HEK293 (cell line): ENCODE data around the gene BLOC1S2.
A peak's percentile ranks its signal among the peaks of the same experiment; 100 is the strongest.

Source experiments
- CTCF ChIA-PET: fragments of 350-600 bp; formaldehyde crosslinking; extraction: SDS; loops from one replicate; lab custom pipeline; 2021; ENCODE audit warnings: antibody characterized with exemption; lab: Yijun Ruan, JAX
- POLR2A ChIA-PET: fragments of 300-600 bp; formaldehyde crosslinking; extraction: SDS; loops from one replicate; lab custom pipeline; 2020; ENCODE audit warnings: antibody characterized with exemption, inconsistent platforms; lab: Yijun Ruan, JAX
- H3K27ac ChIP-seq: fragments of 200-500 bp; sonication (Bioruptor generic); 2 replicates; pipeline ENCODE4 v1.5.1; 2014; ENCODE audit warnings: low read depth, low read length, control low read depth, inconsistent platforms; ENCODE audit errors: extremely low read depth
- H3K36me3 ChIP-seq, 2 experiments: fragments of 200-500 bp in 1 of 2; sonication (Bioruptor generic) in 1 of 2; 1 replicate in 1 of 2; 2 replicates in 1 of 2; pipeline ENCODE4 v1.5.1; 2014 to 2017; ENCODE audit warnings: inconsistent platforms in 2 of 2, low read length in 2 of 2; ENCODE audit not compliant: control insufficient read depth in 2 of 2, insufficient read depth in 1 of 2
- H3K4me1 ChIP-seq: fragments of 200-500 bp; sonication (Bioruptor generic); 2 replicates; pipeline ENCODE4 v1.5.1; 2014; ENCODE audit warnings: mild to moderate bottlenecking, low read length, inconsistent platforms; ENCODE audit not compliant: control insufficient read depth, insufficient read depth
- H3K4me3 ChIP-seq: 2 replicates; pipeline ENCODE4 v1.5.1; 2011; ENCODE audit warnings: low read depth, mild to moderate bottlenecking, control low read depth, low read length, moderate library complexity
- H3K9me3 ChIP-seq: fragments of 200-500 bp; sonication (Bioruptor generic); 2 replicates; pipeline ENCODE4 v1.5.1; 2014; ENCODE audit warnings: low read depth, low read length, inconsistent platforms; ENCODE audit not compliant: control insufficient read depth, insufficient read depth
- HOXA7 ChIP-seq: sonication (generic); formaldehyde crosslinking; IDR thresholded peaks from 2 replicates; pipeline ENCODE4 v1.8.1; 2022; ENCODE audit warnings: missing genetic modification reagents, borderline replicate concordance
- HOXD13 ChIP-seq: sonication (generic); formaldehyde crosslinking; IDR thresholded peaks from 2 replicates; pipeline ENCODE4 v1.8.0; 2022; ENCODE audit warnings: missing genetic modification reagents, borderline replicate concordance
- MYNN ChIP-seq: fragments of 450-650 bp; formaldehyde crosslinking; IDR thresholded peaks from 2 replicates; pipeline ENCODE4 v1.5.1; 2016; ENCODE audit warnings: missing biosample characterization, missing genetic modification characterization, borderline replicate concordance
- PRDM1 ChIP-seq: fragments of 450-650 bp; formaldehyde crosslinking; IDR thresholded peaks from 2 replicates; pipeline ENCODE4; 2016; ENCODE audit warnings: missing biosample characterization, missing genetic modification characterization
- REST ChIP-seq: fragments of 450-650 bp; formaldehyde crosslinking; IDR thresholded peaks from 2 replicates; pipeline ENCODE4 v1.5.1; 2016; ENCODE audit warnings: missing biosample characterization, missing genetic modification characterization
- SALL2 ChIP-seq: fragments of 450-650 bp; formaldehyde crosslinking; IDR thresholded peaks from 2 replicates; pipeline ENCODE4 v1.5.0; 2017; ENCODE audit warnings: missing biosample characterization, mild to moderate bottlenecking, missing genetic modification characterization, borderline replicate concordance
- ZBTB17 ChIP-seq: fragments of 450-650 bp; formaldehyde crosslinking; IDR thresholded peaks from 2 replicates; pipeline ENCODE4 v1.5.1; 2016; ENCODE audit warnings: missing biosample characterization, missing genetic modification characterization
- ZBTB20 ChIP-seq: fragments of 450-650 bp; formaldehyde crosslinking; IDR thresholded peaks from 2 replicates; pipeline ENCODE4 v1.5.1; 2016; ENCODE audit warnings: missing biosample characterization, missing genetic modification characterization
- ZFHX2 ChIP-seq: fragments of 450-650 bp; formaldehyde crosslinking; conservative IDR thresholded peaks from 2 replicates; pipeline ENCODE4 v1.5.1; 2016; ENCODE audit warnings: missing biosample characterization, missing genetic modification characterization
- ZIC2 ChIP-seq: fragments of 450-650 bp; formaldehyde crosslinking; IDR thresholded peaks from 2 replicates; pipeline ENCODE4 v1.5.1; 2016; ENCODE audit warnings: missing biosample characterization, missing genetic modification characterization
- ZNF112 ChIP-seq: fragments of 450-650 bp; formaldehyde crosslinking; IDR thresholded peaks from 2 replicates; pipeline ENCODE4 v1.5.0; 2017; ENCODE audit warnings: missing biosample characterization, missing genetic modification characterization
- ZNF132 ChIP-seq: fragments of 450-650 bp; formaldehyde crosslinking; IDR thresholded peaks from 2 replicates; pipeline ENCODE4 v1.5.1; 2017; ENCODE audit warnings: missing biosample characterization, missing genetic modification characterization, borderline replicate concordance
- ZNF169 ChIP-seq: fragments of 450-650 bp; formaldehyde crosslinking; IDR thresholded peaks from 2 replicates; pipeline ENCODE4 v1.5.1; 2016; ENCODE audit warnings: missing biosample characterization, missing genetic modification characterization
- ZNF239 ChIP-seq: fragments of 450-650 bp; formaldehyde crosslinking; IDR thresholded peaks from 2 replicates; pipeline ENCODE4 v1.5.1; 2016; ENCODE audit warnings: missing biosample characterization, missing genetic modification characterization
- ZNF274 ChIP-seq, 2 experiments: fragments of 200-500 bp in 1 of 2; fragments of 450-650 bp in 1 of 2; sonication (Bioruptor generic) in 1 of 2; formaldehyde crosslinking in 1 of 2; IDR thresholded peaks; 2 replicates each; pipeline versions ENCODE4 v1.5.1 to v1.6.1; 2014 to 2016; ENCODE audit warnings: borderline replicate concordance in 1 of 2, inconsistent platforms in 1 of 2, low read length in 1 of 2, missing biosample characterization in 1 of 2, missing genetic modification characterization in 1 of 2
- ZNF398 ChIP-seq: fragments of 450-650 bp; formaldehyde crosslinking; IDR thresholded peaks from 2 replicates; pipeline ENCODE4 v1.5.1; 2017; ENCODE audit warnings: missing biosample characterization, missing genetic modification characterization
- ZNF404 ChIP-seq: fragments of 450-650 bp; formaldehyde crosslinking; IDR thresholded peaks from 2 replicates; pipeline ENCODE4 v1.5.1; 2017; ENCODE audit warnings: missing biosample characterization, missing genetic modification characterization
- ZNF416 ChIP-seq: fragments of 450-650 bp; formaldehyde crosslinking; IDR thresholded peaks from 2 replicates; pipeline ENCODE4 v1.5.1; 2016; ENCODE audit warnings: missing biosample characterization, missing genetic modification characterization
- ZNF639 ChIP-seq: fragments of 450-650 bp; formaldehyde crosslinking; IDR thresholded peaks from 2 replicates; pipeline ENCODE4 v1.5.1; 2016; ENCODE audit warnings: missing biosample characterization, missing genetic modification characterization
- ZNF660 ChIP-seq: fragments of 450-650 bp; IDR thresholded peaks from 2 replicates; pipeline ENCODE4 v1.5.1; 2018; ENCODE audit warnings: missing biosample characterization, mild to moderate bottlenecking, missing genetic modification characterization
- ZSCAN18 ChIP-seq: fragments of 450-650 bp; formaldehyde crosslinking; IDR thresholded peaks from 2 replicates; pipeline ENCODE4 v1.5.1; 2016; ENCODE audit warnings: missing biosample characterization, missing genetic modification characterization
- ZSCAN5A ChIP-seq: fragments of 450-650 bp; formaldehyde crosslinking; IDR thresholded peaks from 2 replicates; pipeline ENCODE4 v1.5.1; 2016; ENCODE audit warnings: missing biosample characterization, missing genetic modification characterization

The BLOC1S2 gene

GRCh38 chr10:100330079-100330478 is 43.6 kb upstream of the BLOC1S2 start, which contains the start of gene PKD2L1:
TSS of gene PKD2L1 (minus strand) at chr10:100330228. CDS start at chr10:100330103, 125 bp downstream.
- ChIA-PET POLR2A (interaction anchor here (1.2 kb wide), 1 partner anchor 17 kb away, joined by 4 read pairs; the partner anchor contains the start of gene SCD), CTCF (interaction anchor here (1.2 to 2.1 kb wide), 3 partner anchors 9 to 189 kb away, joined by 3 to 10 read pairs (median 5); no protein-coding TSS in a partner anchor)
- Histone ChIP-seq H3K4me3 (no peak within 1 kb of the TSS), H3K9me3 (no peaks in the 10 kb centered on the region), H3K4me1 (no peaks in the 10 kb centered on the region), H3K36me3 (no peaks in the 10 kb centered on the region), H3K27ac (no peak within 1 kb of the TSS)
- no peak for TF ChIP-seq HOXD13 (CRISPR knock-in tag)
- TF ChIP-seq ZBTB17 (tag by site-specific recombination), result no peak
- TF ChIP-seq ZNF398 (tag by site-specific recombination), result 0 out of 2 replicates have a peak, but pooled peaks have one; percentile 13
- TF ChIP-seq SALL2 (tag by site-specific recombination), result no peak

- ChIA-PET POLR2A (no interaction called here), CTCF (interaction anchor here (1.0 kb wide), 1 partner anchor 104 kb away, joined by 3 read pairs; no protein-coding TSS in a partner anchor)
- H3K27ac ChIP-seq, result no peak overlapping the region
- TF ChIP-seq ZSCAN5A, result no peak
- TF ChIP-seq ZNF132 (tag by site-specific recombination), result no peak
- no peak for TF ChIP-seq ZNF112
- no peak for TF ChIP-seq ZNF274 (IDR thresholded peaks at IDR 0.05; ENCODE audit: low read length)
- TF ChIP-seq ZNF274 (tag by site-specific recombination; IDR thresholded peaks at IDR 0.05; ENCODE audit: borderline replicate concordance), result no peak
- TF ChIP-seq ZNF660 (tag by site-specific recombination), result no peak
- no peak for TF ChIP-seq ZNF639
- TF ChIP-seq ZBTB20 (tag by site-specific recombination), result no peak
- no peak for TF ChIP-seq ZIC2 (tag by site-specific recombination)
- no peak for TF ChIP-seq PRDM1 (tag by site-specific recombination)
- TF ChIP-seq ZNF416 (tag by site-specific recombination), result no peak
- TF ChIP-seq ZNF169 (tag by site-specific recombination), result no peak
- TF ChIP-seq MYNN, result no peak
- no peaks in the 10 kb centered on the region for H3K9me3 ChIP-seq
- H3K4me1 ChIP-seq, result no peaks in the 10 kb centered on the region
- H3K4me3 ChIP-seq, result no peak overlapping the region
- H3K36me3 ChIP-seq, result no peaks in the 10 kb centered on the region
Observed at GRCh38 chr10:100328198-100328597, 41.7 kb upstream of the BLOC1S2 start.

- Histone ChIP-seq H3K27ac (no peak overlapping the region), H3K9me3 (no peaks in the 10 kb centered on the region), H3K4me3 (no peak overlapping the region), H3K36me3 (no peaks in the 10 kb centered on the region), H3K4me1 (no peaks in the 10 kb centered on the region)
- POLR2A ChIA-PET, result no interaction called here
- TF ChIP-seq ZNF404 (tag by site-specific recombination) (no peak), HOXA7 (CRISPR knock-in tag) (no peak), ZSCAN18 (no peak), ZFHX2 (no peak), ZNF239 (tag by site-specific recombination) (no peak), REST (no peak)
- CTCF ChIA-PET, result interaction anchor here (0.6 to 1.5 kb wide), 5 partner anchors 104 to 191 kb away, joined by 3 to 5 read pairs (median 3); no protein-coding TSS in a partner anchor
Observed at GRCh38 chr10:100327718-100328009, 41.2 kb upstream of the BLOC1S2 start.
